AG08396 (cell line): Measurements from ENCODE around the gene MYO18A.
A peak's percentile ranks its signal among the peaks of the same experiment; 100 is the strongest.

ENCODE experiments used
- DNase-seq: peaks from one replicate; pipeline ENCODE4 v3.0.0; 2012; ENCODE audit warnings: low spot score, mixed read lengths

MYO18A gene

GRCh38 chr17:29080323-29080722 is 99.9 kb downstream of the MYO18A start:
- DNase-seq: no peak

GRCh38 chr17:29079887-29080286 is 100.3 kb downstream of the MYO18A start:
- DNase-seq: no peak

- no peak for DNase-seq
These were observed 100.8 kb downstream of the MYO18A start for GRCh38 chr17:29079433-29079832.

- DNase-seq: no peak
These were observed 101.8 kb downstream of the MYO18A start for GRCh38 chr17:29078183-29079045.

- DNase-seq: no peak
These were observed 102.9 kb downstream of the MYO18A start for GRCh38 chr17:29077320-29077719.

- no peak for DNase-seq
These were observed 103.5 kb downstream of the MYO18A start for GRCh38 chr17:29076722-29077121.

GRCh38 chr17:29076087-29076486 is 104.1 kb downstream of the MYO18A start:
- no peak for DNase-seq

GRCh38 chr17:29074488-29074887 is 105.7 kb downstream of the MYO18A start:
- no peak for DNase-seq

GRCh38 chr17:29073520-29073919 is 106.7 kb downstream of the MYO18A start:
- DNase-seq: no peak

GRCh38 chr17:29073045-29073444 is 107.2 kb downstream of the MYO18A start:
- DNase-seq: no peak

GRCh38 chr17:29071303-29071702 is 108.9 kb downstream of the MYO18A start:
- no peak for DNase-seq

GRCh38 chr17:29070781-29071180 is 109.4 kb downstream of the MYO18A start:
- DNase-seq: no peak

GRCh38 chr17:29070308-29070707 is 109.9 kb downstream of the MYO18A start:
- no peak for DNase-seq

GRCh38 chr17:29069526-29070041 is 110.6 kb downstream of the MYO18A start:
- DNase-seq: no peak

GRCh38 chr17:29068818-29069217 is 111.4 kb downstream of the MYO18A start:
- DNase-seq: no peak

- no peak for DNase-seq
These were observed 113.6 kb downstream of the MYO18A start for GRCh38 chr17:29066606-29067005.

GRCh38 chr17:29066047-29066446 is 114.2 kb downstream of the MYO18A start:
- no peak for DNase-seq

GRCh38 chr17:29063992-29064391 is 116.2 kb downstream of the MYO18A start:
- DNase-seq: no peak

- no peak for DNase-seq
These were observed 118.0 kb downstream of the MYO18A start for GRCh38 chr17:29062215-29062614.

- DNase-seq: no peak
These were observed 119.2 kb downstream of the MYO18A start for GRCh38 chr17:29061036-29061435.

- DNase-seq: no peak
These were observed 119.7 kb downstream of the MYO18A start for GRCh38 chr17:29060475-29060874.

- DNase-seq: peak; percentile 39
These were observed 120.9 kb downstream of the MYO18A start for GRCh38 chr17:29059281-29059680.

- no peak for DNase-seq
These were observed 121.8 kb downstream of the MYO18A start for GRCh38 chr17:29058391-29058790.

GRCh38 chr17:29057361-29057760 is 122.8 kb downstream of the MYO18A start:
- no peak for DNase-seq
